ENCODE results near the gene MLH1. TPM values are rescaled to one million over a fixed set of nuclear protein-coding genes. Genes with fewer than 3 reads are reported as not detected.

Gene MLH1
- total and polyA plus RNA-seq, 2 of the 8 experiments (the other 6 are each of a cell fraction or from before 2014, with no cell fraction given), result 36.4 to 47.3 TPM

- CTCF ChIA-PET (ENCODE audit: partially characterized antibody), result interaction anchor here (0.6 to 2.2 kb wide), 3 partner anchors 50 to 89 kb away, joined by 3 to 4 read pairs (median 3); no protein-coding TSS in a partner anchor
- TF ChIP-seq SIRT6 (IDR thresholded peaks at IDR 0.05; ENCODE audit: low read length) (no peak), SIX5 (IDR thresholded peaks at IDR 0.05; ENCODE audit: low read depth, low read length) (no peak), KDM5A (IDR thresholded peaks at IDR 0.05; ENCODE audit: low read length) (no peak), RXRA (IDR thresholded peaks at IDR 0.05; ENCODE audit: insufficient read depth, low read depth, low read length) (no peak), RNF2 (IDR thresholded peaks at IDR 0.05; ENCODE audit: borderline replicate concordance, low read depth, low read length, missing control alignments, poor library complexity, severe bottlenecking) (no peak), BRCA1 (IDR thresholded peaks at IDR 0.05; ENCODE audit: low read depth, low read length) (no peak), SP4 (IDR thresholded peaks at IDR 0.05; ENCODE audit: low read length) (no peak), FOSL1 (IDR thresholded peaks at IDR 0.05; ENCODE audit: insufficient read depth, low read depth, low read length) (no peak), SRF (IDR thresholded peaks at IDR 0.05; ENCODE audit: low read depth, low read length) (no peak), CREB1 (IDR thresholded peaks at IDR 0.05) (no peak), POU5F1 (IDR thresholded peaks at IDR 0.05; ENCODE audit: low read depth, low read length) (no peak), TAF1 (IDR thresholded peaks at IDR 0.05; ENCODE audit: low read depth, low read length) (no peak), POLR2A (IDR thresholded peaks at IDR 0.05; ENCODE audit: control extremely low read depth in 1 of 2, low read depth in 2 of 2, low read length in 2 of 2) (no peak), CEBPB (IDR thresholded peaks at IDR 0.05; ENCODE audit: low read depth, low read length) (no peak), CHD2 (IDR thresholded peaks at IDR 0.05; ENCODE audit: low read length) (no peak), NANOG (IDR thresholded peaks at IDR 0.05; ENCODE audit: insufficient read depth, low read depth, low read length, poor library complexity, severe bottlenecking) (no peak)
Measured at GRCh38 chr3:36972163-36972562, 21.2 kb upstream of the MLH1 start.

More at GRCh38 chr3:36972163-36972562, 21.2 kb upstream of the MLH1 start:
- no peaks in the 10 kb centered on the region for H3K27me3 ChIP-seq (replicated peaks in 1 of 4; ENCODE audit: control insufficient read depth in 3 of 4, extremely low read depth in 1 of 4, insufficient read depth in 3 of 4, low read length in 3 of 4)
- no peaks in the 10 kb centered on the region for H4K20me1 ChIP-seq (replicated peaks in 1 of 2; ENCODE audit: control insufficient read depth in 1 of 2, insufficient read depth in 2 of 2, low read length in 2 of 2)
- no peak overlapping the region for H2BK12ac ChIP-seq (ENCODE audit: low read depth, low read length)
- no peak overlapping the region for H3K27ac ChIP-seq (ENCODE audit: low read depth, low read length)
- 91% methylated on average over 2 of the region's 2 CpGs; no CpG with 5 or more reads in 1 of the 2 experiments for WGBS, 2 experiments (ENCODE audit: extremely low coverage in 1 of 2, insufficient coverage in 1 of 2, insufficient read length in 1 of 2, insufficient replicate concordance in 2 of 2, low coverage in 1 of 2, low lambda C conversion rate in 2 of 2, missing lambda C conversion rate in 1 of 2)
- H3K4ac ChIP-seq (replicated peaks; ENCODE audit: insufficient read length, low read depth, low read length), result no peak overlapping the region
- no peak overlapping the region for H4K91ac ChIP-seq (replicated peaks; ENCODE audit: insufficient read length, low read length)
- H2BK15ac ChIP-seq (ENCODE audit: low read length), result no peak overlapping the region
- no peak overlapping the region for H2BK20ac ChIP-seq (ENCODE audit: low read length)
- peaks cover 0 to 5% (median 5%) of the 10 kb centered on the region in 4 experiments; a peak in 3 of 7 replicates for H3K4me1 ChIP-seq (replicated peaks in 1 of 4; ENCODE audit: control insufficient read depth in 3 of 4, insufficient read depth in 4 of 4, low read length in 3 of 4)
- H3K79me2 ChIP-seq (ENCODE audit: control insufficient read depth in 1 of 2, insufficient read depth in 2 of 2, low read length in 2 of 2), result no peaks in the 10 kb centered on the region
- no peak overlapping the region for H3K23ac ChIP-seq (ENCODE audit: insufficient read length)
- H3K4me3 ChIP-seq (ENCODE audit: extremely low read depth in 1 of 4, insufficient read depth in 2 of 4, low read depth in 3 of 4, low read length in 4 of 4), result no peak overlapping the region
- H2AFZ ChIP-seq (ENCODE audit: low read length), result no peak overlapping the region
- no peaks in the 10 kb centered on the region for H3K79me1 ChIP-seq (ENCODE audit: low read depth, low read length)
- FAIRE-seq (no peak), DNase-seq (ENCODE audit: low read depth in 1 of 2, low spot score in 2 of 2) (no peak)
- POLR2A ChIA-PET (ENCODE audit: partially characterized antibody), result interaction anchor here (1.4 kb wide), 1 partner anchor 9 kb away, joined by 4 read pairs; no protein-coding TSS in a partner anchor
- no peaks in the 10 kb centered on the region; a peak in 1 of 4 replicates for H3K9me3 ChIP-seq (ENCODE audit: insufficient read depth in 2 of 2, low read depth in 1 of 2, low read length in 1 of 2)
- H3K4me2 ChIP-seq (ENCODE audit: insufficient read depth in 1 of 2, low read depth in 2 of 2, low read length in 2 of 2), result no peak overlapping the region
- no peak overlapping the region for H3K56ac ChIP-seq (replicated peaks; ENCODE audit: insufficient read length, low read depth, low read length)
- no peak overlapping the region for H2BK120ac ChIP-seq (replicated peaks; ENCODE audit: low read depth, low read length)
- H4K8ac ChIP-seq (ENCODE audit: extremely low read depth, insufficient read depth, low read length), result no peak overlapping the region
- no peaks in the 10 kb centered on the region for H3K36me3 ChIP-seq (ENCODE audit: control insufficient read depth in 2 of 4, insufficient read depth in 4 of 4, low read length in 3 of 4)
- H2AK5ac ChIP-seq (ENCODE audit: low read depth, low read length), result no peak overlapping the region
- H3K14ac ChIP-seq (ENCODE audit: insufficient read length), result no peak overlapping the region
- no peak overlapping the region for H2BK5ac ChIP-seq (ENCODE audit: low read depth, low read length)
- no peak overlapping the region for H3K18ac ChIP-seq (ENCODE audit: extremely low read depth, low read length)
- H3K9ac ChIP-seq (replicated peaks in 1 of 4; ENCODE audit: extremely low read depth in 1 of 4, low read depth in 3 of 4, low read length in 3 of 4), result no peak overlapping the region
- H3K23me2 ChIP-seq (ENCODE audit: low read depth, low read length), result no peaks in the 10 kb centered on the region
- no peak overlapping the region for H4K5ac ChIP-seq (ENCODE audit: insufficient read length, low read depth, low read length)

All from H1 (cell line).